Endothelial cell of umbilical vein (primary cell): ENCODE results near the gene DNAJC18. TPM values are rescaled to one million over a fixed set of nuclear protein-coding genes. Genes with fewer than 3 reads are reported as not detected.

Experiments
- BruUV-seq: library from RNA; stranded (reverse); fragments of 400-500 nt; replicated peaks from 2 replicates; lab custom pipeline; 2021; lab: Mats Ljungman, UMichigan
- CTCF ChIA-PET: fragments of 300-600, 350-600 bp; sonication (Branson Sonifier 250); formaldehyde crosslinking; loops from one replicate; lab custom pipeline; 2021; ENCODE audit warnings: antibody characterized with exemption, inconsistent platforms; lab: Charles Lee
- POLR2A ChIA-PET: fragments of 300-600, 350-600 bp; sonication (Branson Sonifier 250); formaldehyde crosslinking; loops from one replicate; lab custom pipeline; 2021; ENCODE audit warnings: antibody characterized with exemption, inconsistent platforms; lab: Charles Lee
- DNase-seq: peaks from one replicate; pipeline ENCODE4 v3.0.0-alpha.2; 2011; ENCODE audit warnings: low read depth, low spot score
- FAIRE-seq: peaks from 2 replicates; lab custom pipeline; 2011; peaks lifted over from hg19 to GRCh38; lab: Jason Lieb, UNC
- H2AFZ ChIP-seq: 2 replicates; pipeline ENCODE4 v1.6.0; 2012; ENCODE audit warnings: low read depth, low read length, control low read depth, inconsistent platforms
- H3K27ac ChIP-seq: 2 replicates; pipeline ENCODE4 v1.5.1; 2011; ENCODE audit warnings: low read depth, mild to moderate bottlenecking, control low read depth, low read length, moderate library complexity; ENCODE audit not compliant: insufficient read depth
- H3K27me3 ChIP-seq, 2 experiments: 2 replicates each; pipeline versions ENCODE4 v1.6.0 to v1.6.1; 2011; ENCODE audit warnings: low read length in 2 of 2, mixed read lengths in 1 of 2; ENCODE audit not compliant: control insufficient read depth in 2 of 2, insufficient read depth in 2 of 2
- H3K36me3 ChIP-seq, 2 experiments: 2 replicates in 1 of 2; 3 replicates in 1 of 2; pipeline ENCODE4 v1.5.1; 2011; ENCODE audit warnings: low read length in 2 of 2, mild to moderate bottlenecking in 1 of 2, moderate library complexity in 1 of 2; ENCODE audit not compliant: control insufficient read depth in 2 of 2, insufficient read depth in 2 of 2; ENCODE audit errors: extremely low read depth in 1 of 2
- H3K4me1 ChIP-seq: 3 replicates; pipeline ENCODE4 v1.5.1; 2011; ENCODE audit warnings: mild to moderate bottlenecking, low read length; ENCODE audit not compliant: control insufficient read depth, insufficient read depth; ENCODE audit errors: extremely low read depth
- H3K4me2 ChIP-seq: 2 replicates; pipeline ENCODE4 v1.6.1; 2011; ENCODE audit warnings: low read length, control low read depth, mixed read lengths; ENCODE audit not compliant: insufficient read depth
- H3K4me3 ChIP-seq, 3 experiments: fragments of 200-600 bp in 1 of 3; sonication (generic), shearing (Covaris generic) in 1 of 3; replicated peaks in 1 of 3; 2 replicates each; pipeline ENCODE4 v1.5.1; 2011 to 2016; ENCODE audit warnings: control low read depth in 3 of 3, low read length in 3 of 3, mild to moderate bottlenecking in 2 of 3, inconsistent platforms in 1 of 3, low read depth in 1 of 3, moderate library complexity in 1 of 3; ENCODE audit not compliant: insufficient read depth in 1 of 3
- H3K79me2 ChIP-seq: 2 replicates; pipeline ENCODE4 v1.6.0; 2012; ENCODE audit warnings: low read length, inconsistent platforms; ENCODE audit not compliant: control insufficient read depth, insufficient read depth
- H3K9ac ChIP-seq: replicated peaks from 2 replicates; pipeline ENCODE3; 2011; ENCODE audit warnings: low read length, control low read depth; ENCODE audit not compliant: insufficient read depth; ENCODE audit errors: extremely low read depth
- H3K9me1 ChIP-seq: replicated peaks from 3 replicates; pipeline ENCODE4 v1.6.0; 2011; ENCODE audit warnings: mild to moderate bottlenecking, low read length; ENCODE audit not compliant: control insufficient read depth, insufficient read depth; ENCODE audit errors: extremely low read depth
- H3K9me3 ChIP-seq: replicated peaks from 2 replicates; pipeline ENCODE4 v1.5.1; 2012; ENCODE audit warnings: low read length, inconsistent platforms; ENCODE audit not compliant: control insufficient read depth, insufficient read depth
- H4K20me1 ChIP-seq: replicated peaks from 2 replicates; pipeline ENCODE3; 2011; ENCODE audit warnings: mild to moderate bottlenecking, low read length; ENCODE audit not compliant: control insufficient read depth, insufficient read depth; ENCODE audit errors: extremely low read depth
- CTCF ChIP-seq, 2 donors: IDR thresholded peaks; 1 replicate in 1 of 2; 2 replicates in 1 of 2; pipeline ENCODE4 v1.5.1; 2011; ENCODE audit warnings: low read length in 2 of 2, mild to moderate bottlenecking in 2 of 2, moderate library complexity in 2 of 2, control low read depth in 1 of 2, inconsistent platforms in 1 of 2, low read depth in 1 of 2; ENCODE audit not compliant: insufficient read depth in 1 of 2; ENCODE audit errors: extremely low read depth in 1 of 2
- FOS ChIP-seq: IDR thresholded peaks from 2 replicates; pipeline ENCODE4 v1.6.1; 2011; ENCODE audit warnings: mild to moderate bottlenecking, low read length, moderate library complexity, borderline replicate concordance; ENCODE audit not compliant: insufficient read depth
- GATA2 ChIP-seq: IDR thresholded peaks from 2 replicates; pipeline ENCODE4 v1.7.0; 2011; ENCODE audit warnings: low read depth, mild to moderate bottlenecking, moderate library complexity, mixed read lengths, low read length; ENCODE audit not compliant: insufficient read length, insufficient read depth
- MAX ChIP-seq: IDR thresholded peaks from 2 replicates; pipeline ENCODE4 v1.6.1; 2011; ENCODE audit not compliant: insufficient read depth, insufficient read length
- POLR2AphosphoS5 ChIP-seq: IDR thresholded peaks from 2 replicates; pipeline ENCODE4 v1.6.1; 2012; ENCODE audit warnings: low read depth, mild to moderate bottlenecking, control low read depth, low read length, moderate library complexity; ENCODE audit not compliant: insufficient read depth
- dilution Hi-C: fragments of 300-500 bp; cut with MboI; formaldehyde crosslinking; loops from one replicate; pipeline ENCODE4 v1.15.0; 2019; ENCODE audit warnings: low sequenced_read_pairs; ENCODE audit not compliant: extremely low pct_ligation_motif_present
- intact Hi-C: fragments of 100-400 bp; cut with micrococcal nuclease; formaldehyde crosslinking; loops from one replicate; pipeline ENCODE4 v1.10.0; 2022
- polyA plus RNA-seq, 4 experiments: library from polyadenylated mRNA; depleted of rRNA in 3 of 4; stranded (reverse) in 3 of 4; unstranded in 1 of 4; fragments of >200 nt; gene quantifications; 2 replicates each; pipeline versions ENCODE4 v1.2.1 to v1.2.3, GENCODE V29; 2011 to 2012; ENCODE audit warnings: missing spikeins in 1 of 4
- total RNA-seq: library from RNA; stranded (reverse); gene quantifications from 2 replicates; pipeline ENCODE4 v1.2.3, GENCODE V29; 2021

DNAJC18 gene
- total and polyA plus RNA-seq, 2 donors (not counting 3 experiments of a cell fraction or from before 2014, with no cell fraction given) = 23.2 to 52.6 TPM

- no peak for TF ChIP-seq FOS
- TF ChIP-seq GATA2 = no peak
- no peak for TF ChIP-seq POLR2AphosphoS5
- Histone ChIP-seq H3K9ac (no peak overlapping the region), H3K9me3 (no peaks in the 10 kb centered on the region), H3K36me3 (peaks cover 4 to 26% of the 10 kb centered on the region in 2 experiments), H2AFZ (no peak overlapping the region), H3K4me2 (no peak overlapping the region), H3K4me3 (no peak overlapping the region), H3K9me1 (no peaks in the 10 kb centered on the region), H3K79me2 (no peaks in the 10 kb centered on the region), H3K27ac (no peak overlapping the region), H3K4me1 (peaks cover 18% of the 10 kb centered on the region), H4K20me1 (no peaks in the 10 kb centered on the region), H3K27me3 (no peaks in the 10 kb centered on the region)
- no TSS peak for BruUV-seq
- CTCF ChIA-PET = interaction anchor here (1.8 to 2.0 kb wide), 2 partner anchors 37 to 38 kb away, joined by 6 to 16 read pairs; no protein-coding TSS in a partner anchor
- FAIRE-seq = no peak
- no peak for DNase-seq
- intact Hi-C loops (no loop called here), dilution Hi-C loops (no loop called here)
- POLR2A ChIA-PET = interaction anchor here (0.7 kb wide), 1 partner anchor 23 kb away, joined by 4 read pairs; no protein-coding TSS in a partner anchor
These were observed 35.8 kb upstream of the DNAJC18 start for GRCh38 chr5:139474890-139475791.

GRCh38 chr5:139473565-139473964, 34.2 kb upstream of the DNAJC18 start:
- POLR2A ChIA-PET = interaction anchor here (0.6 to 1.8 kb wide), 6 partner anchors 8 to 35 kb away, joined by 3 to 15 read pairs (median 8); partner anchors contain the start of gene ECSCR

More at GRCh38 chr5:139473565-139473964, 34.2 kb upstream of the DNAJC18 start:
- peaks cover 18% of the 10 kb centered on the region for H3K4me1 ChIP-seq
- dilution Hi-C loops = no loop called here
- H2AFZ ChIP-seq = peak overlapping the region; percentile 21
- H3K27me3 ChIP-seq = no peaks in the 10 kb centered on the region
- peak overlapping the region; percentile 10 for H3K9ac ChIP-seq
- peaks cover 4 to 26% of the 10 kb centered on the region in 2 experiments for H3K36me3 ChIP-seq
- no peaks in the 10 kb centered on the region for H3K9me3 ChIP-seq
- H3K4me2 ChIP-seq = no peak overlapping the region
- peak; percentile 14 to 23 for TF ChIP-seq CTCF (IDR thresholded peaks at IDR 0.05; ENCODE audit: extremely low read depth in 1 of 2, insufficient read depth in 1 of 2, low read depth in 1 of 2, low read length in 2 of 2)
- TF ChIP-seq GATA2 = peak; percentile 48
- TF ChIP-seq MAX = no peak
- TF ChIP-seq FOS = peak; percentile 67
- BruUV-seq = no TSS peak
- peak overlapping the region; percentile 79 for H3K27ac ChIP-seq
- H3K79me2 ChIP-seq = no peaks in the 10 kb centered on the region
- CTCF ChIA-PET = interaction anchor here (0.9 to 2.2 kb wide), 11 partner anchors 9 to 43 kb away, joined by 3 to 16 read pairs (median 5); partner anchors contain the start of genes ECSCR and STING1
- no peaks in the 10 kb centered on the region for H4K20me1 ChIP-seq
- FAIRE-seq (no peak), DNase-seq (peak; percentile 64)
- intact Hi-C loops = loop anchor here (1.0 to 2.0 kb wide), 3 partner anchors 9 to 15 kb away; partner anchors contain the start of genes ECSCR and STING1
- H3K4me3 ChIP-seq = no peak overlapping the region
- H3K9me1 ChIP-seq = no peaks in the 10 kb centered on the region
